ENCODE measurements around the gene FAM221B. TPM values are rescaled to one million over a fixed set of nuclear protein-coding genes. Genes with fewer than 3 reads are reported as not detected.
A peak's percentile ranks its signal among the peaks of the same experiment; 100 is the strongest.

FAM221B gene
- total RNA-seq, 4 donors from 2014 or later = 0.14 TPM; not detected in 3

GRCh38 chr9:35836595-35836994 lies 8.1 kb upstream of the FAM221B start:
- no peak overlapping the region for H3K27ac ChIP-seq
- in situ Hi-C loops (cut with MboI; ENCODE audit: low pct_ligation_motif_present in 1 of 4, low pct_unique_long_range_greater_than_20kb in 1 of 4, low sequenced_read_pairs in 3 of 4) = no loop called here
- no peaks in the 10 kb centered on the region for H3K36me3 ChIP-seq
- peaks cover 13 to 40% (median 35%) of the 10 kb centered on the region in 4 donors for H3K4me1 ChIP-seq
- H3K27me3 ChIP-seq = no peaks in the 10 kb centered on the region
- no peaks in the 10 kb centered on the region for H3K9me3 ChIP-seq
- DNase-seq = no peak
- 93 to 100% methylated on average over 2 to 5 of the region's 5 CpGs for WGBS, 2 donors (ENCODE audit: low coverage in 1 of 2)
- intact Hi-C loops (cut with DNase I; ENCODE audit: low total_unique reads) = no loop called here
- no peak for TF ChIP-seq POLR2AphosphoS5 (IDR thresholded peaks at IDR 0.05)
- no peak for TF ChIP-seq EP300 (IDR thresholded peaks at IDR 0.05; ENCODE audit: low read depth)
- no peak for TF ChIP-seq POLR2A (IDR thresholded peaks at IDR 0.05)
- no peak for TF ChIP-seq CTCF (IDR thresholded peaks at IDR 0.05)
- no peak overlapping the region for H3K4me3 ChIP-seq

GRCh38 chr9:35835766-35836165 lies 7.2 kb upstream of the FAM221B start:
- no peak for DNase-seq
- Histone ChIP-seq H3K4me3 (no peak overlapping the region), H3K9me3 (no peaks in the 10 kb centered on the region), H3K27ac (peak overlapping the region; percentile 29 to 79 (median 55)), H3K36me3 (no peaks in the 10 kb centered on the region), H3K4me1 (peaks cover 17 to 43% (median 35%) of the 10 kb centered on the region in 4 donors), H3K27me3 (no peaks in the 10 kb centered on the region)
- in situ Hi-C loops (cut with MboI; ENCODE audit: low pct_ligation_motif_present in 1 of 4, low pct_unique_long_range_greater_than_20kb in 1 of 4, low sequenced_read_pairs in 3 of 4) (no loop called here), intact Hi-C loops (cut with DNase I; ENCODE audit: low total_unique reads) (no loop called here)
- 47% methylated on average over 2 of the region's 2 CpGs; no CpG with 5 or more reads in 1 of the 2 donors for WGBS, 2 donors (ENCODE audit: low coverage in 1 of 2)
- no peak for TF ChIP-seq POLR2A (IDR thresholded peaks at IDR 0.05)
- no peak for TF ChIP-seq EP300 (IDR thresholded peaks at IDR 0.05; ENCODE audit: low read depth)
- TF ChIP-seq CTCF (IDR thresholded peaks at IDR 0.05) = no peak
- TF ChIP-seq POLR2AphosphoS5 (IDR thresholded peaks at IDR 0.05) = no peak

GRCh38 chr9:35835216-35835632 lies 6.7 kb upstream of the FAM221B start:
- 67 to 86% methylated on average over 1 to 3 of the region's 3 CpGs for WGBS, 2 donors (ENCODE audit: low coverage in 1 of 2)
- intact Hi-C loops (cut with DNase I; ENCODE audit: low total_unique reads) (no loop called here), in situ Hi-C loops (cut with MboI; ENCODE audit: low pct_ligation_motif_present in 1 of 4, low pct_unique_long_range_greater_than_20kb in 1 of 4, low sequenced_read_pairs in 3 of 4) (no loop called here)
- peak; percentile 60 for DNase-seq
- Histone ChIP-seq H3K36me3 (no peaks in the 10 kb centered on the region), H3K27ac (peak overlapping the region; percentile 29 to 79 (median 55)), H3K4me3 (no peak overlapping the region), H3K4me1 (peaks cover 17 to 49% (median 40%) of the 10 kb centered on the region in 4 donors), H3K27me3 (no peaks in the 10 kb centered on the region), H3K9me3 (no peaks in the 10 kb centered on the region)
- peak; percentile 22 to 59 (median 38) for TF ChIP-seq CTCF (IDR thresholded peaks at IDR 0.05)
- TF ChIP-seq POLR2AphosphoS5 (IDR thresholded peaks at IDR 0.05) = no peak

GRCh38 chr9:35834260-35835215 lies 6.0 kb upstream of the FAM221B start:
- no peak for DNase-seq
- H3K4me3 ChIP-seq = no peak overlapping the region
- no peaks in the 10 kb centered on the region for H3K36me3 ChIP-seq
- H3K27me3 ChIP-seq = no peaks in the 10 kb centered on the region
- peaks cover 17 to 56% (median 47%) of the 10 kb centered on the region in 4 donors for H3K4me1 ChIP-seq
- no peaks in the 10 kb centered on the region for H3K9me3 ChIP-seq
- intact Hi-C loops (cut with DNase I; ENCODE audit: low total_unique reads) = no loop called here
- H3K27ac ChIP-seq = peak overlapping the region; percentile 77 to 85 (median 78)
- TF ChIP-seq CTCF (IDR thresholded peaks at IDR 0.05) = no peak
- no peak for TF ChIP-seq POLR2A (IDR thresholded peaks at IDR 0.05)
- TF ChIP-seq EP300 (IDR thresholded peaks at IDR 0.05; ENCODE audit: low read depth) = no peak
- TF ChIP-seq POLR2AphosphoS5 (IDR thresholded peaks at IDR 0.05) = no peak
- in situ Hi-C loops (cut with MboI; ENCODE audit: low pct_ligation_motif_present in 1 of 4, low pct_unique_long_range_greater_than_20kb in 1 of 4, low sequenced_read_pairs in 3 of 4) = no loop called here
- 72 to 81% methylated on average over 4 to 14 of the region's 14 CpGs for WGBS, 2 donors (ENCODE audit: low coverage in 1 of 2)

Data from transverse colon (tissue), 4 donors.